ENCODE data around the gene CYRIA. TPM values are rescaled to one million over a fixed set of nuclear protein-coding genes. Genes with fewer than 3 reads are reported as not detected.

CYRIA gene
- total RNA-seq, 2 experiments from 2014 or later, result 1.3 TPM

DNA sequence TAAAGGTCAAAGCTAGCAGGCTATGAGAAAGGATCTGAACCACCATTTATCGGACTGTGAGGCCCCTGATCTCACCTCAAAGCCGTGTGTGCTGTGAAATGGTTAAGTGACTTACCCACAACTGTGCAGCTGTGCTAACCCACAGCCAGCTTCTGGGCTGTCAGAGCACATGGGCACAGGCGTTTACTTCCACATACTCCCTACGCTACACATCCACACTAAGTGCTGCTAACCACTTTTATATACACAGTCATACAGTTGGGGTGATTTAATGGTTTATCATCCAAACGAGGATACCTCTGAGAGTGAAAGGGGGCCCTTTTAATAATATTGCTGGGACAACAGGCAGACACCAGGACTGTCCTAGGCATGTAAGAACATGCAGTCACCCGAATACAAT is 37.3 kb downstream of the CYRIA start:
- Mint-ChIP-seq H3K4me1 (ENCODE audit: low read depth) (peaks cover 35% of the 10 kb centered on the region), H3K4me3 (no peak overlapping the region), H3K36me3 (ENCODE audit: low read depth) (no peaks in the 10 kb centered on the region), H3K27me3 (peaks cover 4% of the 10 kb centered on the region), H3K27ac (no peak overlapping the region), H3K9me3 (no peaks in the 10 kb centered on the region)
- Histone ChIP-seq H3K36me3 (ENCODE audit: insufficient read depth, low read length) (no peaks in the 10 kb centered on the region), H3K4me1 (ENCODE audit: insufficient read depth, low read length) (peaks cover 31% of the 10 kb centered on the region), H3K27ac (ENCODE audit: low read depth in 1 of 2, low read length in 2 of 2) (no peak overlapping the region), H3K9me3 (ENCODE audit: control insufficient read depth in 1 of 2, insufficient read depth in 1 of 2, low read length in 2 of 2) (no peaks in the 10 kb centered on the region), H3K27me3 (ENCODE audit: control insufficient read depth in 1 of 2, insufficient read depth in 2 of 2, low read length in 2 of 2) (no peaks in the 10 kb centered on the region), H3K4me3 (ENCODE audit: low read length) (no peak overlapping the region)
- CTCF ChIA-PET, result no interaction called here
- no peak for ATAC-seq (ENCODE audit: poor library complexity)
- intact Hi-C loops (cut with DNase I, micrococcal nuclease), result no loop called here
- TF ChIP-seq, protein P1, sequence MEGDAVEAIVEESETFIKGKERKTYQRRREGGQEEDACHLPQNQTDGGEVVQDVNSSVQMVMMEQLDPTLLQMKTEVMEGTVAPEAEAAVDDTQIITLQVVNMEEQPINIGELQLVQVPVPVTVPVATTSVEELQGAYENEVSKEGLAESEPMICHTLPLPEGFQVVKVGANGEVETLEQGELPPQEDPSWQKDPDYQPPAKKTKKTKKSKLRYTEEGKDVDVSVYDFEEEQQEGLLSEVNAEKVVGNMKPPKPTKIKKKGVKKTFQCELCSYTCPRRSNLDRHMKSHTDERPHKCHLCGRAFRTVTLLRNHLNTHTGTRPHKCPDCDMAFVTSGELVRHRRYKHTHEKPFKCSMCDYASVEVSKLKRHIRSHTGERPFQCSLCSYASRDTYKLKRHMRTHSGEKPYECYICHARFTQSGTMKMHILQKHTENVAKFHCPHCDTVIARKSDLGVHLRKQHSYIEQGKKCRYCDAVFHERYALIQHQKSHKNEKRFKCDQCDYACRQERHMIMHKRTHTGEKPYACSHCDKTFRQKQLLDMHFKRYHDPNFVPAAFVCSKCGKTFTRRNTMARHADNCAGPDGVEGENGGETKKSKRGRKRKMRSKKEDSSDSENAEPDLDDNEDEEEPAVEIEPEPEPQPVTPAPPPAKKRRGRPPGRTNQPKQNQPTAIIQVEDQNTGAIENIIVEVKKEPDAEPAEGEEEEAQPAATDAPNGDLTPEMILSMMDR (IDR thresholded peaks at IDR 0.05), result no peak
- POLR2A ChIA-PET, result no interaction called here
- DNase-seq, result no peak

DNA sequence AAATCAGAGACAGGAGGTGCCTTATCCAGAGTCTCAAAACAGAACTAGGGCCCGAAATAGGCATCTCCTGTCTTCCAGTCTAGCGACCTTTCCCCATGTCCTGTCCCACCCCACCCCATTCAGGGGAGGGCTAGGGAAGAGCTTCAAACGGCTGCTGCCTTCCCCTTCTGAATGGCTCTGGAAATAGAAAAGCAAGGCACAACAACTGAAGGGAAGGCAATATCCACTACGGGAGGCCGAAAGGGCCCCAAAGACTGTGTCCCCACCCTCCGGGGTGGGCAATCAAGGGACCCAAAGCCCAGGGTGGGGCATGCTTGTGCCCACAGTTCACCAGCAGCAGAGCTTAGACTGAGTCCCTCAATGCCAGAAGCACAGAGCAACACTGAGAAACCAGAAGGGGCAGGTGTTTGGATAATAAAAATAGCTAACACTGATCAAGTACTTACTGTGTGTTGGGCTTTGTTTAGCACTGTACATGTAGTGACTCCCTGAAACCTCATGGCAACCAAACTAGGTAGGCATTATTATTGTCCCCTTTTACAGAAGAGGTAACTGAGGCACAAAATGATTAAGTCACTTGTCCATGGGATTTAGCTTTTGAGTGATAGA is 38.5 kb downstream of the CYRIA start:
- Histone ChIP-seq H3K27me3 (ENCODE audit: control insufficient read depth in 1 of 2, insufficient read depth in 2 of 2, low read length in 2 of 2) (no peaks in the 10 kb centered on the region), H3K9me3 (ENCODE audit: control insufficient read depth in 1 of 2, insufficient read depth in 1 of 2, low read length in 2 of 2) (no peaks in the 10 kb centered on the region), H3K4me3 (ENCODE audit: low read length) (no peak overlapping the region), H3K4me1 (ENCODE audit: insufficient read depth, low read length) (peaks cover 36% of the 10 kb centered on the region), H3K27ac (ENCODE audit: low read depth in 1 of 2, low read length in 2 of 2) (no peak overlapping the region), H3K36me3 (ENCODE audit: insufficient read depth, low read length) (no peaks in the 10 kb centered on the region)
- no peaks in the 10 kb centered on the region for H3K36me3 Mint-ChIP-seq (ENCODE audit: low read depth)
- ChIA-PET CTCF (no interaction called here), POLR2A (no interaction called here)
- intact Hi-C loops (cut with DNase I, micrococcal nuclease), result no loop called here
- no peaks in the 10 kb centered on the region for H3K27me3 Mint-ChIP-seq
- DNase-seq, result no peak
- peaks cover 47% of the 10 kb centered on the region for H3K4me1 Mint-ChIP-seq (ENCODE audit: low read depth)
- H3K27ac Mint-ChIP-seq, result no peak overlapping the region
- no peak for ATAC-seq (ENCODE audit: poor library complexity)
- no peak overlapping the region for H3K4me3 Mint-ChIP-seq
- no peaks in the 10 kb centered on the region for H3K9me3 Mint-ChIP-seq
- TF ChIP-seq, protein P1 (IDR thresholded peaks at IDR 0.05), result no peak

DNA sequence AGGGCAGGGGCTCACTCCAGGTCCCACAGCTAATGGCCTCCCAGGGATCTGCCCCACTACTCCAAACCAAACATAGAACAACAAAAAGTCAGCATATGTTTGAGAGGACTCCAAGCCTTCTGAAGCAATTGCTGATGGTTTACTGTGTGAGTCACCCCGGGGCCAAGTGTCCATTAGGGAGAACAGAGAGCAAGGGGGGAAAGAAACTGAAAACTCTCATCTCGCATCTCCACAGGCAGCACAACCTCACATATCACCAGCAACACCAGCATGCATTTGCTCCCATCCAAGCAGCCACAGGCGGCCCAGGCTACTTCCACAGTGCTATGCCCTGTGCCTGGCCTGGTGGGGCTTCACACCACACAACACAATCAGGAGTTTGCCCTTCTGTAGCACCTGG is 39.1 kb downstream of the CYRIA start:
- TF ChIP-seq, protein P1 (IDR thresholded peaks at IDR 0.05), result no peak
- intact Hi-C loops (cut with DNase I, micrococcal nuclease), result no loop called here

More for the DNA sequence above, 39.1 kb downstream of the CYRIA start:
- Mint-ChIP-seq H3K27me3 (no peaks in the 10 kb centered on the region), H3K4me3 (no peak overlapping the region), H3K27ac (no peak overlapping the region), H3K4me1 (ENCODE audit: low read depth) (peaks cover 53% of the 10 kb centered on the region), H3K9me3 (no peaks in the 10 kb centered on the region), H3K36me3 (ENCODE audit: low read depth) (no peaks in the 10 kb centered on the region)
- Histone ChIP-seq H3K4me1 (ENCODE audit: insufficient read depth, low read length) (peaks cover 41% of the 10 kb centered on the region), H3K27me3 (ENCODE audit: control insufficient read depth in 1 of 2, insufficient read depth in 2 of 2, low read length in 2 of 2) (no peaks in the 10 kb centered on the region), H3K9me3 (ENCODE audit: control insufficient read depth in 1 of 2, insufficient read depth in 1 of 2, low read length in 2 of 2) (no peaks in the 10 kb centered on the region), H3K36me3 (ENCODE audit: insufficient read depth, low read length) (no peaks in the 10 kb centered on the region), H3K27ac (ENCODE audit: low read depth in 1 of 2, low read length in 2 of 2) (no peak overlapping the region), H3K4me3 (ENCODE audit: low read length) (no peak overlapping the region)
- DNase-seq (peak in 2 of 14 experiments; percentile 43 to 45), ATAC-seq (ENCODE audit: poor library complexity) (no peak)
- CTCF ChIA-PET, result no interaction called here
- POLR2A ChIA-PET, result no interaction called here

All from CD4-positive, alpha-beta T cell (primary cell).